Transverse colon (tissue), 3 donors: Measurements from ENCODE around the gene STAMBPL1.

Source experiments
- POLR2A ChIP-seq: fragments of 450-650 bp; IDR thresholded peaks from one replicate; pipeline ENCODE4 v1.6.1; 2016; ENCODE audit warnings: antibody characterized with exemption, mild to moderate bottlenecking, moderate library complexity
- TF ChIP-seq, protein P1 (sequence below), 5 experiments: fragments of 200-600 bp in 3 of 5; fragments of 450-650 bp in 2 of 5; sonication (generic) in 3 of 5; IDR thresholded peaks; 1 replicate in 2 of 5; 2 replicates in 3 of 5; pipeline ENCODE4 v1.5.1; 2016 to 2017; ENCODE audit warnings: antibody characterized with exemption in 5 of 5, inconsistent platforms in 3 of 5, mild to moderate bottlenecking in 2 of 5, moderate library complexity in 1 of 5

DNA sequence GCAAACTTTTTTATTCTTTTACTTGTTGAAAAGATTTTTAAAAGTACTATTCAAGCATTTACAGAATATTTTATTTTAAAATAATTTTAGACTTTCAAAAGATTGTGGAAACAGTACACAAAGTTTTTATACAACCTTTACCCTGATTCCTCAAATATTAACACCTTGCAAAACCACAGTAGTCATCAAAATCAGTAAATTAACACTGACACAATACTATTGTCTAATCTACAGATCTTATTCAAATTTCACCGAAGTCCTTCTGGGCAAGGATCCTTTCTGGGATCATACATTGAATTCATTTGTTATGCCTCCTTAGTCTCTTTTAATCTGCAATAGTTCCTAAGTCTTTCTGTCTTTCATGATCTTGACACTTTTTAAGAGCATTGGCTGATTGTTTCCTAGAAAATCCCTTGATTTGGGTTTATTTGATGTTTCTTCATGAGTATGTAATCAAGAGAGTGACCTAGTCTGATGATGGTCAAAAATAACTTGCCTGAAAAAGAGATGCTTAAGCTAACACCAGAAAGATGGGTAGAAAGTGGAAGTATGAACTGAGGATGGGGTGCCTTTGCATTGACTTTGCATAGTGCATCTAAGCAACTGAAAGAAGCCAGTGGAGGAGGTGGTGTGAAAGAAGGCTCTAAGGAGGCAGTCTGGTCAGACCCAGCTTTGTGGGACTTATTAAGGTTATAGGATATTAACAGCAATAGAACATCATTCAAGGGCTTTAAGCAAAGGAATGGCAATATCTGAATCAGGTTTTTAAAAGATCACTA is 9.7 kb downstream of the STAMBPL1 start:
- TF ChIP-seq, protein P1, sequence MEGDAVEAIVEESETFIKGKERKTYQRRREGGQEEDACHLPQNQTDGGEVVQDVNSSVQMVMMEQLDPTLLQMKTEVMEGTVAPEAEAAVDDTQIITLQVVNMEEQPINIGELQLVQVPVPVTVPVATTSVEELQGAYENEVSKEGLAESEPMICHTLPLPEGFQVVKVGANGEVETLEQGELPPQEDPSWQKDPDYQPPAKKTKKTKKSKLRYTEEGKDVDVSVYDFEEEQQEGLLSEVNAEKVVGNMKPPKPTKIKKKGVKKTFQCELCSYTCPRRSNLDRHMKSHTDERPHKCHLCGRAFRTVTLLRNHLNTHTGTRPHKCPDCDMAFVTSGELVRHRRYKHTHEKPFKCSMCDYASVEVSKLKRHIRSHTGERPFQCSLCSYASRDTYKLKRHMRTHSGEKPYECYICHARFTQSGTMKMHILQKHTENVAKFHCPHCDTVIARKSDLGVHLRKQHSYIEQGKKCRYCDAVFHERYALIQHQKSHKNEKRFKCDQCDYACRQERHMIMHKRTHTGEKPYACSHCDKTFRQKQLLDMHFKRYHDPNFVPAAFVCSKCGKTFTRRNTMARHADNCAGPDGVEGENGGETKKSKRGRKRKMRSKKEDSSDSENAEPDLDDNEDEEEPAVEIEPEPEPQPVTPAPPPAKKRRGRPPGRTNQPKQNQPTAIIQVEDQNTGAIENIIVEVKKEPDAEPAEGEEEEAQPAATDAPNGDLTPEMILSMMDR (IDR thresholded peaks at IDR 0.05): no peak
- TF ChIP-seq POLR2A: no peak
